Spinal cord (tissue), 10 donors: ENCODE data around the gene ATP6V0C. TPM values are rescaled to one million over a fixed set of nuclear protein-coding genes. Genes with fewer than 3 reads are reported as not detected.
"Not testable (repeated sequence)": the region's sequence is repeated elsewhere in the genome, so short reads cannot be mapped to it uniquely, and the experiment has no call there.

Experiments used
- DNase-seq, 6 donors: peaks; one replicate each; pipeline versions ENCODE4 v3.0.0 to v3.0.0-alpha.2; 2013 to 2015; ENCODE audit warnings: low spot score in 6 of 6, low read depth in 4 of 6
- H3K27ac ChIP-seq: one replicate; pipeline ENCODE4 v1.5.1; 2013; ENCODE audit warnings: low read depth, low read length, control low read depth
- H3K27me3 ChIP-seq: one replicate; pipeline ENCODE4 v1.6.1; 2013; ENCODE audit warnings: low read length; ENCODE audit not compliant: control insufficient read depth, insufficient read depth
- H3K36me3 ChIP-seq: one replicate; pipeline ENCODE4 v1.6.1; 2013; ENCODE audit warnings: low read length; ENCODE audit not compliant: control insufficient read depth, insufficient read depth
- H3K4me1 ChIP-seq: one replicate; pipeline ENCODE4 v1.6.1; 2013; ENCODE audit warnings: low read length; ENCODE audit not compliant: control insufficient read depth, insufficient read depth
- H3K4me3 ChIP-seq: one replicate; pipeline ENCODE4 v1.5.1; 2013; ENCODE audit warnings: low read depth, low read length, control low read depth
- H3K9me3 ChIP-seq: one replicate; pipeline ENCODE4 v1.6.1; 2013; ENCODE audit warnings: low read length; ENCODE audit not compliant: control insufficient read depth, insufficient read depth
- WGBS: methylation state at CpG from one replicate; pipeline ENCODE4 v1.1.5; 2013; ENCODE audit warnings: missing lambda C conversion rate; ENCODE audit not compliant: insufficient coverage; 5-methylcytosine and 5-hydroxymethylcytosine counted together
- polyA plus RNA-seq, 2 donors: library from polyadenylated mRNA; unstranded; fragments of 120-200 nt; gene quantifications; one replicate each; pipeline ENCODE4 v1.2.1, GENCODE V29; 2013; ENCODE audit not compliant: insufficient read length in 2 of 2
- total RNA-seq, 2 donors: library from RNA; depleted of rRNA in 1 of 2; stranded (reverse); fragments of 120-200 nt in 1 of 2; fragments of >200 nt in 1 of 2; gene quantifications; one replicate each; pipeline versions ENCODE4 v1.2.3 to v1.2.4, GENCODE V29; 2013 to 2014
- donor health status: healthy.

ATP6V0C gene
- total and polyA plus RNA-seq, 4 donors: 42.6 to 659 (median 345) TPM

DNA sequence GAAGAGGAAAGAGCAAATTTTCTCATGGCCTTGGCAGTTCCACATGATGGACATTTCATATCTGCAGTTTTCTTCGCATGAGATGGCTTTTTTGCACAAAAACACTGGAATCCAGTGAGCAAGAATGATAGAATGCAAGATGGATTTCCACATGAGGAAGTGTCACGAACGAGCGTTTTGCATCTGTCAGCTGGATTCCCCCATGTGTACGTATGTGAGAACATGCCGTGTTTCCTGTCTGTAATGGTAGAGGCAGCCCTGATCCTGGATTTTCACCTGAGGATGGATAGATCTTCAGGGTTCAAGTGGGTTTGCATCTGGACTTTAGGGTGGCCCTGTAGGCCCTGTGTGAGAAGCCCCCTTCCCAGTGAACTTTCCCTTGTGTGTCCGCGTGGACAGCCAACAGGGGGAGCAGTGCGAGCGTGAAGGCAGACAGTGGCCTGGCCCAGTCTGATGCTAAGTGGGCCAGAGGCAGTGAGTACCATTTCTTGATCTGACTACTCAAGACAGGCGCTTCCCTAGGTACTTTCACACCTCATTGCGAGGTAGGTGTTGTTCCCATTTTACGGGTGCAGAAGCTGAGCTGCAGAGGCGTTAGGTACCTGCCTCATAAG lies 26.2 kb downstream of the ATP6V0C start:
- not testable (repeated sequence) for H3K9me3 ChIP-seq, H3K27me3 ChIP-seq, DNase-seq, H3K36me3 ChIP-seq, H3K27ac ChIP-seq, H3K4me3 ChIP-seq
- peaks cover 32% of the 10 kb centered on the region for H3K4me1 ChIP-seq
- 68% methylated on average over 10 of the region's 14 CpGs for WGBS

DNA sequence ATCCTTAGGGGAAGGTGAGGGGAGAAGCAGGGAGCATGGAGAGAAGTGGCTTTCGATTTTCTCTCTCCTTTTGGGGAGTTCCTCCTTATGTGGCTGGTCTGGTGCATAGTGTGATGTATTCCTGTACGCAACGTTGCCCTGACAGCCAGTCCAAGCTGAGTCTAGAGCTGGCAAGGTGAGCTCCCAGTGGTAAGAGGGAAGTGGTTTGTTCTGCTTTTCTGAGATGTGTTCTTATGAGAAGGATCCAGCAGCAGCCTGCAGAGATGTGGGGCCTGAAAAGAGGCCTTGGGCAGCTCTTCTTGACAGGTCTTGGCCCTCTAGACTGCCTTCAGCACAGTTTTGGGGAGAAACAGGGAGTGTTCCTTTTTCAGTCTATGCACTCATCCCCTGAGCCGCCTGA lies 27.2 kb downstream of the ATP6V0C start:
- H3K27ac ChIP-seq, H3K27me3 ChIP-seq, H3K36me3 ChIP-seq, DNase-seq, H3K4me3 ChIP-seq, H3K9me3 ChIP-seq: not testable (repeated sequence)
- WGBS: 82% methylated on average over 2 of the region's 4 CpGs
- peaks cover 32% of the 10 kb centered on the region for H3K4me1 ChIP-seq

GRCh38 chr16:2541409-2541808 lies 27.7 kb downstream of the ATP6V0C start:
- H3K4me1 ChIP-seq: peaks cover 28% of the 10 kb centered on the region
- not testable (repeated sequence) for H3K27me3 ChIP-seq
- 73% methylated on average over 3 of the region's 6 CpGs for WGBS

DNA sequence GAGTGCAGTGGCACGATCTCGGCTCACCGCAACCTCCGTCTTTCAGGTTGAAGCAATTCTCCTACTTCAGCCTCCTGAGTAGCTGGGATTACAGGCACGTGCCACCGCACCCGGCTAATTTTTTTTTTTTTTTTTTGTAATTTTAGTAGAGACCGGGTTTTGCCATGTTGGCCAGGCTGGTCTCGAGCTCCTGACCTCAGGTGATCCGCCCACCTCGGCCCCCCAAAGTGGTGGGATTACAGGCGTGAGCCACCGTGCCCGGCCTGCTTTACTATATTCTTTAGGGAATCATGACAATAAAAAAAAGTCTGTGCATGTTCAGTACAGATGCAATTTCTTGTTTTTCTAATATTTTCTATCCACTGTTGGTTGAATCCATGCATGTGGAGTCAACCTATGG lies 30.0 kb downstream of the ATP6V0C start:
- H3K4me3 ChIP-seq, H3K27me3 ChIP-seq, H3K27ac ChIP-seq, H3K36me3 ChIP-seq, DNase-seq, H3K9me3 ChIP-seq: not testable (repeated sequence)
- peaks cover 20% of the 10 kb centered on the region for H3K4me1 ChIP-seq
- 96% methylated on average over 4 of the region's 14 CpGs for WGBS

More at GRCh38 chr16:2541409-2541808, 27.7 kb downstream of the ATP6V0C start:
- not testable (repeated sequence) for H3K36me3 ChIP-seq, H3K4me3 ChIP-seq, DNase-seq, H3K27ac ChIP-seq, H3K9me3 ChIP-seq

GRCh38 chr16:2550283-2550878 lies 36.6 kb downstream of the ATP6V0C start:
- H3K36me3 ChIP-seq, H3K27me3 ChIP-seq, H3K9me3 ChIP-seq, H3K4me1 ChIP-seq, H3K4me3 ChIP-seq, DNase-seq, H3K27ac ChIP-seq: not testable (repeated sequence)
- WGBS: no CpG with 5 or more reads among the region's 14 CpGs

DNA sequence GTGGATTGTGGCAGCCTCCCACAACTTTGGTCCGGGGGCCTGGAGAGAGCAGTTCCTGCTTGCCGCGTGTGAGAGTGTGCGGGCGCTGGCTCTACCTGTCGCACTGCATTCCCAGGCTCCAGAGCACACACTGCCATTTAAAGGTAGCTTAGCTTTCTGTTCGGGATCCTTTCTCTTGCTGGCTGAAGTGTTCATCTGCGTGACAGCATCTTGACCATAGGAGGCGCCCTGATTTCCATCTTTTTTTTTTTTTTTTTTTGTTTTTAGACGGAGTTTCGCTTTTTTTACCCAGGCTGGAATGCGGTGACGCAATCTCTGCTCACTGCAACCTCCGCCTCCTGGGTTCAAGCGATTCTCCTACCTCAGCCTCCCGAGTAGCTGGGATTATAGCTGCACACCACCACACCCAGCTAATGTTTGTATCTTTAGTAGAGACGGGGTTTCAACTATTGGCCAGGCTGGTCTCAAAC lies 37.7 kb downstream of the ATP6V0C start:
- H3K9me3 ChIP-seq: not testable (repeated sequence)
- WGBS: 60% methylated on average over 1 of the region's 17 CpGs

DNA sequence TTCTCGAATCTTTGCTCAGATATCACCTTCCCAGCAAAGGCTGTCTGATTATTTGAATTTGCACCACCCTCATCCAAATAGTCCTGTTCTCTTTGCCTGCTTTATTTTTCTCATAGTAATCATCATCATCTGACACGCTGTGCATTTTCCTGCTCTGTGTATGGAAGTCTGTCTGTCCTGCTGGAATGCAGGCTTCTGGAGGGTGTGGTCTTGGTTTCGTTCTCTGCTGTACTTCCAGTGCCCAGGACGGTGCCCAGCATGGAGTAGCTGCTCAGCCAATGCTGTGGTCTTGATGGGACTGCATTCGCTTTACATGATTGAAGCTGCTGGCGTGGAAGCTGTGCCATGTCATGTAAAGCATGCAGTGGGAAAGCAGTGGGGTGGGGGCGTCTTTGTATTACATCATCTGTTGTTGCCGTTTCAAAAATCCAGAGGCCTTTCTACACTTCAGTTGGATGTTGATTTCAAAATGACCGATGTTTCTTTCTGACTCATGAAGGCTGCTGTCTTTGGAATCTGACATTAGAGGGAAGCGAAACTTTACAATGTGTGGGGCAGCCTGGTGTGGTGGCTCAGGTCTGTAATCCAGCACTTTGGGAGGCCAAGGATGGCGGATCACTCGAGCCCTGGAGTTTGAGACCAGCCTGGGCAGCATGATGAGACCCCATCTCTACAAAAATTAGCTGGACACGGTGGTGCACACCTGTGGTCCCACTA lies 41.1 kb downstream of the ATP6V0C start:
- not testable (repeated sequence) for H3K27me3 ChIP-seq, DNase-seq, H3K36me3 ChIP-seq, H3K4me3 ChIP-seq, H3K4me1 ChIP-seq, H3K27ac ChIP-seq, H3K9me3 ChIP-seq
- no CpG with 5 or more reads among the region's 13 CpGs for WGBS

More for the DNA sequence above, 37.7 kb downstream of the ATP6V0C start:
- H3K4me3 ChIP-seq, H3K4me1 ChIP-seq, H3K27me3 ChIP-seq, DNase-seq, H3K27ac ChIP-seq, H3K36me3 ChIP-seq: not testable (repeated sequence)

GRCh38 chr16:2557150-2557549 lies 43.4 kb downstream of the ATP6V0C start:
- no CpG with 5 or more reads among the region's 15 CpGs for WGBS
- H3K27ac ChIP-seq, H3K27me3 ChIP-seq: not testable (repeated sequence)

GRCh38 chr16:2560131-2560797 lies 46.5 kb downstream of the ATP6V0C start:
- DNase-seq, H3K9me3 ChIP-seq, H3K27me3 ChIP-seq, H3K4me1 ChIP-seq, H3K27ac ChIP-seq, H3K36me3 ChIP-seq, H3K4me3 ChIP-seq: not testable (repeated sequence)
- WGBS: no CpG with 5 or more reads among the region's 17 CpGs

More at GRCh38 chr16:2557150-2557549, 43.4 kb downstream of the ATP6V0C start:
- H3K9me3 ChIP-seq, H3K36me3 ChIP-seq, DNase-seq, H3K4me3 ChIP-seq, H3K4me1 ChIP-seq: not testable (repeated sequence)
